ENCODE measurements around the gene HSPA1L.

DNA sequence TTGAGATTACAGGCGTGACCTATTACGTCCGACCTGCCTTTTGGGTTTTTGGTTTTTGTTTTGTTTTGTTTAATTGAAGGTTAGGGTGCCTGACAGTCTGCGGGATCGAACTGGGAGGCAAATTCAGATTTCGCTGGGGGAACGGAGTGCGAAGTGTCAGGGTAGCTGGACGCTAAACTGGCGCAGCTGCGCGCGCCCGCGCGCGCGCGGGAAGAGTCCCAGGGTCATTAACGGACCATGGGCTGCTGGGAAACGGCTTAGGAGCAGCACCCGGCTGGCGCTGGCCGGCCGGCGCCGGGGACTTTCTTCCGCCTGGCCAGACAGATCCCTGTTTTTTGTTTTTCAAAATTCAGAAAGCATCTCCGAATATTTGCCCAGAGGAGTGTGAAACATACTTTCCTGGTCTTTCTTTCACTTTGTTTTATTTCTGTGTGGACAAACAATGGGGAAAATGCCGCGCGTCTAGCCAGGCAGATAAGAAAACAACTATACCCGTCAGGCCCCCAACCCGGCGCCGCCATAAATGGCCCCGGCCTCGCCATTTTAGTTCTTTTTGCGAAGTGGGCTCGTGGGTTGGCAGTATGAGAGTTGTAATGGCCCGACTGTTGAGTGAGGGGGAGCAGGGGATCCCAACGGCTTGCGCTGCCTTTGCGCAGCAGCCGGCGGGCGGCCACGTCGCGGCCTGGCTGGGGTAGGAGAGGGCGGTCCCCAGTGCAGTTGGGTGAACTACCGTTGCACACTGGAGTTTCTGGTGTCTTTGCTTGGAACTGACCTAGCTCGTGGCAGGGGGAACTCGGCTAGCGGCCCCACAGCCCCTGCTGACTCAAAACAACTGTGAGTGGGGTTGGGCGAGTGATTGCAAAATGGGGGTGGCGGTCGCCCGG is 19.5 kb upstream of the HSPA1L start:
- TF ChIP-seq, protein P1, sequence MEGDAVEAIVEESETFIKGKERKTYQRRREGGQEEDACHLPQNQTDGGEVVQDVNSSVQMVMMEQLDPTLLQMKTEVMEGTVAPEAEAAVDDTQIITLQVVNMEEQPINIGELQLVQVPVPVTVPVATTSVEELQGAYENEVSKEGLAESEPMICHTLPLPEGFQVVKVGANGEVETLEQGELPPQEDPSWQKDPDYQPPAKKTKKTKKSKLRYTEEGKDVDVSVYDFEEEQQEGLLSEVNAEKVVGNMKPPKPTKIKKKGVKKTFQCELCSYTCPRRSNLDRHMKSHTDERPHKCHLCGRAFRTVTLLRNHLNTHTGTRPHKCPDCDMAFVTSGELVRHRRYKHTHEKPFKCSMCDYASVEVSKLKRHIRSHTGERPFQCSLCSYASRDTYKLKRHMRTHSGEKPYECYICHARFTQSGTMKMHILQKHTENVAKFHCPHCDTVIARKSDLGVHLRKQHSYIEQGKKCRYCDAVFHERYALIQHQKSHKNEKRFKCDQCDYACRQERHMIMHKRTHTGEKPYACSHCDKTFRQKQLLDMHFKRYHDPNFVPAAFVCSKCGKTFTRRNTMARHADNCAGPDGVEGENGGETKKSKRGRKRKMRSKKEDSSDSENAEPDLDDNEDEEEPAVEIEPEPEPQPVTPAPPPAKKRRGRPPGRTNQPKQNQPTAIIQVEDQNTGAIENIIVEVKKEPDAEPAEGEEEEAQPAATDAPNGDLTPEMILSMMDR (conservative IDR thresholded peaks at IDR 0.05): no peak
- no peak for TF ChIP-seq ZFX (IDR thresholded peaks at IDR 0.05)
